HG02678 (cell line): ENCODE results near the gene NRAP.

Source experiments
- ATAC-seq: cut with Tn5 transposase; IDR thresholded peaks from one replicate; pipeline ENCODE4 v1.9.1; 2021; ENCODE audit warnings: mild to moderate bottlenecking, moderate library complexity; ENCODE audit not compliant: unreplicated experiment

The NRAP gene

DNA sequence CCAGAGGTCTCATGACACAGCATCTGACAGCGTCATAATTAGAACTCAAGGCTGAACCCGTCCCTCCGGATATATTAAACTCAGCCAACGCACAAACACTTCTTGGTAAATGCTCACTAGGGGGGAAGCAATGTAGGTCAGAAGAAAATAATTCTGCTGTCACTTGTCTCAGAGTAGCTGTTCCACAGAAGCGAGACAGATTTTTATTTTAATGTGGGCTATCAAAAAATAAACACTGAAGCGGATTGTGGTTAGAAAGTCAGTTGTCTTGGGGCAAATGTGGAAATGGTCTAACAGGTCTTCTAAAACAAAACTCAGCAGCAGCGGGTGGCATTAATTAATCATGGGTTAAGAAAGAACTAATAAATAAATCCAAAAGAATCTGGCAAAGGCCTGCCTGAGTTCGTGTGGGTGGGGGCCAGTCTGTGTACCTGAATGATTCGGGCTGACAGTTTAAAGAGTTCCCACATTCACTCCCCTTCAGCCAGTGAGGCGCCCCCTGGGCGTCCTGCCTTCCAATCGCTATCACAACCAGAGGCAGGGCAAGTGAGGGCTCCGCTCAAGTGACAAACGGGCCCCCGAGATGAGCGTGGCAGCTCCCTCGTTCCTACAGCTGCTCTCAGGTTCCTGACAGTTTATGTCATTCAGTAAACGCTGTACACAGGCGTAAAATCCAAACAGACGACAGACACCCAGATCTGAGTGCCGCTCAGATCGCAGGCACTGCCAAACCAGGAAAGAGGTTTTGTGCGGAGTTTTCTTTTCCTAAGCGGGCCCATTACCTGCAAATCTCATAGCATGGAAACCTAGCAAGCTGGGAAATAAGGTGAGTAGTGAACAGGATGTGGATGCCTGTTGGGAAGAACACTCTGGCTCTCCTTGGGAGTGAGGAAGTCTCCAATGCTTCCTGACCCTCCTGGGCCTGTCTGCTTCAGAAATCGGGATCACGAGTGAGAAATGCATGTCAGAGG is 52.9 kb downstream of the NRAP start:
- no peak for ATAC-seq

- ATAC-seq: no peak
These were observed 54.1 kb downstream of the NRAP start for GRCh38 chr10:113609704-113610108.

DNA sequence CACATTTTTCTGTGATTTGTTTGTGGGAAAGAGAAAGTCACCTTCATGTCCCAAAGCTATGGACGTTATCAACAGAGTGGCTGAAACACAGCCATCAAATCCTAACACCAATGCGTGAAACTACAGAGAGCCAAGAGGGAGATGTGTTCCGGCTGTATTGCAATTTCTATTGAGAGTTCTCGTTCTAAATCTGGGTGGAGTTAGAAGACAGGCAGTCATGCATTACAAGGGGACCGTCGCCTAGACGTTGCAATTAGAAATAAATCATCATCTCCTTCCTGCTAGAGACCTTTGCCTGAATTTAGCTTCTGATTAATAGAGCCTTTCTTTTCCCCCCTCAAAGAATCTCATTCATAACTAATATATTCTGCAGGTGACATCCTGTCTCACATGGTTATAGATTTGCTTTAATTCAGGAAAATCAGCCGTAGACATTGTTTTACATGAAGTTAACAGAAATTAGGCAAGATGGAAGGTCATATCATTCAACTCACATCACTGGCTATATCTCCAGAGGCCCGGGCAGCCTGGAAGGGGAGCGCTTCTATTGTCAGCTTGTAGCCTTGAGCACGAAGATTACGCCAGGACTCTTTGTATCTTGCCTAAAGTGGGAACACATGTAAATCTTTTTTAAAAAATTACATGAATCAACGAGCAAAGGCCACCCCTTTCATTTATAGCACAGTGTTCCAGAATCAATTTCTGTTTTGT is 58.4 kb downstream of the NRAP start:
- no peak for ATAC-seq

DNA sequence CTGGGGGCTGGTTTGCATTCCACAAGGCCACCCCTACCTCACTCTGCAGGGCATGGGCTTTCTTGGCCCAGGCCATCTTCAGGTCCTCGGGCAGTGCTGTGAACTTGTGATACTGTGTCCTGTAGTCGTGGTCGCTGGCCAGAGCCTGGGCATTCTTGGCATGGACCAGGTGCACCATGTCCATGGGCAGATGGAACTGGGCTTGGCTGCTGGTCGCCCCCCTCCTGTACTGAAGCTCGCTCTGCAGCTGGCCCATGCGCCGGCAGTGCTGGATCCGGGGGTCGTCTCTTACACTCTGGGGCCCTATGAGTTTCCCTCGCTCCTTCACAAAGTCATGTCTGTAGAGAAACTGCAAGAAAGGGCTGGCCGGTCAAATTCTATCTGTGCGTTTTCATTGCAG is 59.3 kb downstream of the NRAP start:
- no peak for ATAC-seq

GRCh38 chr10:113603057-113603777 is 60.6 kb downstream of the NRAP start:
- no peak for ATAC-seq

DNA sequence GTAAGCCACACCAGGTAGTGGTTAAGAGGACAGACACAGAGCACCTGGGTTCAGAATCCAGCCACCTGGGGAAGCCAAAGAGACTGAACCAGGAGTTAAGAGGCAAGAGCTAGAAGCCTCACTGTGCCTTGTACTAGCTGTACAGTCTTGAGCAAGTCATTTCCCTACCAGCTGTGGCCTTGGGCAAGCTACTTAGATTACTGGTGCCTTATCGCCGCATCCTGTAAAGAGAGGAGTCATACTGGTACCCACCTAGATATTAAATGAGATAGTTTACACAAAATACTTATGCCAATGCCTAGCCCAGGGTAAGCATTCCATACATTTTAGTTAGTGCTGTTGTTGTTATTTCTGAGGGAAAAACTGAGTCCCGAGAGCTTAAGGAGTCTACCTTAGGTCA is 63.3 kb downstream of the NRAP start:
- ATAC-seq: no peak

DNA sequence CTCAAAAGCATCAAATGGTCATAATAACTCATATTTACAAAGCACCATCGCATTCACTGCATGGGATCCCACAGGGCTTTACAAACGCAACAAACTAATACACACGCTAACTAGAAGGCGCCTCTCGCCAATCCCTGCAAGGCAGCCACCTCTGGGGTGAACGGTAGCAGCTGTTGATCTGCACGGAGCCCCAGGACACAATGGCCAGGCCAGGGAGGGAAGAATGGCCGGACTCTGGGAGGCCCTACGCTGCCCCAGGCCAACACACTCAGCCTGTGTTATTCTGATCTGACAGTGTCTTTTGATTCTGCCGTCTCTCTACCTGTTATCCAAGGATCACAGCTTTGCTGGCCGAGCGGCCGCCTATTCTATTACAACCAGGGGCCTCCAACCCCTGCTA is 69.2 kb downstream of the NRAP start:
- ATAC-seq: no peak

DNA sequence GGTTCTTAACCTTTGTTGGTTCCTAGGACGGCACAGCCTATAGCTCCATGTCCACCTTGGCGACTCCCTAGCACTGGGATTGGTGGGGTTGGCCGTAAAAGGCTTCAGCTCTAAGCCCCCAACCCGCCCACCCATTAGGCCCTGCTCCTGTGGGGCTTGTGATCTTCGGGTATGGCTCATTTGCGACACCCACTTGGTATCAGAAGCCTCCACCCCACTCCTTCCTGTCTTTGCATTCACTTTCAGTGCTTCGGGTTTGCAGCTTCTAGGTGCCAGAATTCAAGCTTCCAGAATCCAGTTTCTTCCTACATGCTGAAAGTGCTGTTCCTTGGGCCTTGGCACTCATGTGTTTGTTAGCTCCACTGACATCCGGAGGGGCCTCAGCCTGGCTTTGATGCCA is 71.5 kb downstream of the NRAP start:
- no peak for ATAC-seq

DNA sequence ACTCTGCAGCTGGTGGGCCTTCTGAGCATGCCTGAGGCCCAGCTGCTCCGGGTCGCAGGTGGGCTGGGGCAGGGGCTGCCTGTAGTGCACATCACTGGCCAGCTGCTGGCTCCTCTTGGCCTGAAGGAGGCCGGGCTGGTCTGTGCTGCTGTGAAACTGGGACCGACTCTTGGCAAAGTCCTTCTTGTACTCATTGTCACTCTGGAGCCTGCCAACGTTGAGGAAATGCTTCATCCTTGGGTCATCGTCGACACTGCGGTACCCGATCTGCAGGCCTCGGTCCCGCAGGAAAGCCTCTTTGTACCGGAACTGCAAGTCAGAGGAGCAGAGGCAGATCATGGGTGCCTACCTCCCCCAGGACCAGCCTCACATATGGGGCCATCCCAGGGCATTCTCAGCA is 73.3 kb downstream of the NRAP start:
- no peak for ATAC-seq

DNA sequence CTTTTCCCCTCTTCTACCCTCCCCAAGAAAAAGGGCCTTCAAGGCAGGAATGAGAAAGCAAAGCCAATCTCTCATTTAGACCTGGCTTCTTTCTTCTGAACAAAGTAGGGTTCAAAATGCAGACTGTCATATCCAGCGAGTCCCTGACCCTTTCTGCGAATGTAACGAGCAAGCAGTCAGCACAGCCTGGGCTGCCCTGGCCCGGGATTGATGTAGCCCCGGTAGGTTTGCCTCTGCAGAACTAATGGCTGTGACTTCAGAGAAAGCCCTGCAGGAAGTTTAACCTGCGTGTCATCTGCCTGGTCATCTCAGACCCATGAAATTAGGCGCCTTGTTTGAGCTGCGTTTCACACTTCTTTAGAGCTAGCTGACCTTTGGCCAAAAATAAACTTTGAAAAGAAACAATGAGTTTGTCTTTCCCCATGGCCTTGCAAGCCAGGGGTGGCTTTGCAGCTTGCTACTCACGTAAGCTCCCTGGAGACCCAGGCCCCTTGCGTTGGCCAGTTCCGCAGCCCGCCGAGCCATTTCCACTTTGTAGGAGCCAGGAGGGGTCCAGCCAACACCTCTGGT is 74.6 kb downstream of the NRAP start:
- ATAC-seq: no peak

DNA sequence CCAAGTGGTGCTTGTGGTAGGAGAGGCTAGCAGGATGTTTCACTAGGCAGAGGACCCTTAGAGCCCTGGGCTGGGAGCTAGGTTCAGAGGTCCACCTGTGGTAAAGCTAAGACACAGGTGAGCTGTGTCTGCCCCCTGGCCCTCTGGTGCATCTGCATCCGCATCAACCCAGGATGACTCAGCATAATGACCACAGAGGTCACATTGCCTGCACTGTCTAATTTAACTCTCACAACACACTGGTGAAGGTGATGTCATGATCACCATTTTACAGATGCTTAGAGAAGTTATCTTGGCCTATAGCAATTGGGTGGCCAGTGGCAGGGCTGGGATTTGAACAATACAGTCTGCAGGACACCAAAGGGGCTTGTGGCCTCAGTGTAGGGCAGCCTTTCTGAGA is 77.9 kb downstream of the NRAP start:
- no peak for ATAC-seq

DNA sequence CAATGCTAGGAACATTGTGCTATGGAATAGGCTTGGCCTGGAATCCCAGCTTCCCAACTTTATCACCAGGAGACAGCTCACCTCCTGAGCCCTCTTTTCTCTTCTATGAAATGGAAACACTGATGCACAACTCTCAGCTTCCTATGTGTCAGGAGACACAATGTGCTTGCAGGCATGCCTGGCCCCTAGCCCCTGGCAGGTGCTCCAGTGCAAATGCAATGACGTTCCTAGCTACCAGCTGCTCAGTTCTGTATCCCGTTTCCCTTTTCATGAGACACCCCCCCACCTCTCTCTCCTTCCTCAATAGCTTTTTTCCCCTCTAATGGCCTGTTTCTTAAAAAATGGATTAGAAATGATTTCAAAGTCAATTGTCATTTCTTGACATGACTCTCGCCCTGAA is 80.3 kb downstream of the NRAP start:
- ATAC-seq: no peak

DNA sequence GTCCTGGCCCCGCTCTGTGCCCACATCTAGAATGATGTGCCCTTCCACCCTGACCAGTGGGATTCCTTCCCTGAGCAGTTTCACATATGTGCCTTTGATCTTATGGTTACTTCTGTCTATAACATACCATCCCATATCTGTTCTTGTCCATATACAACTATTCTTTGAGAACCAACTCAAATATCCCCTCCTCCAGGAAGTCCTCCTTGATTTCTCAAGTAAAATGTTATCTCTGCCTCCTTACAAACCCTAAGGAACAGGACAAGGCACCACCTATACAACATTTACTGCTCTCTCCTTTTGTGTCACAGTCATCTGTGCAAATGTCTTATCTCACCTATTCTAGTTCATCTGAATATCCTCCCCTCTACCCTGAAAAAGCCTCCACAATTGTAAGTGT is 82.7 kb downstream of the NRAP start:
- no peak for ATAC-seq

DNA sequence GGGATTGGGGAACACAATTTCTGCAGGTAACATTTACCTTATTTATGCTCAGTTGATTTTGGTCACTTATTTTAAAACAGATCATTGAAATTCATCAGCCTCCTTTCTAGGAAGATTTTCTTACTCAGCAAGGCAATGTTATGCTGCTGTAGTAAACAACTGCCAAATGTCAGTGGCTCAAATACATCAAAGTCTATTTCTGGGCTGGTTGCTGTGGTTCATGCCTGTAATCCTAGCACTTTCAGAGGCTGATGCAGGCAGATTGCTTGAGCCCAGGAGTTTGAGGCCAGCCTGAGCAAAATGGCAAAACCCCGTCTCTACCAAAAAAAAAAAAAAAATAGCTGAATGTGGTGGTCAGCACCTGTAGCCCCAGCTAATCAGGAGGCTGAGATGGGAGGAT is 85.1 kb downstream of the NRAP start:
- ATAC-seq: no peak

GRCh38 chr10:113576852-113577251 is 87.0 kb downstream of the NRAP start:
- no peak for ATAC-seq

- ATAC-seq: no peak
These were observed 90.5 kb downstream of the NRAP start for GRCh38 chr10:113573368-113573767.

GRCh38 chr10:113572520-113573290 is 91.1 kb downstream of the NRAP start:
- no peak for ATAC-seq

- no peak for ATAC-seq
These were observed 94.3 kb downstream of the NRAP start for GRCh38 chr10:113569576-113569975.

DNA sequence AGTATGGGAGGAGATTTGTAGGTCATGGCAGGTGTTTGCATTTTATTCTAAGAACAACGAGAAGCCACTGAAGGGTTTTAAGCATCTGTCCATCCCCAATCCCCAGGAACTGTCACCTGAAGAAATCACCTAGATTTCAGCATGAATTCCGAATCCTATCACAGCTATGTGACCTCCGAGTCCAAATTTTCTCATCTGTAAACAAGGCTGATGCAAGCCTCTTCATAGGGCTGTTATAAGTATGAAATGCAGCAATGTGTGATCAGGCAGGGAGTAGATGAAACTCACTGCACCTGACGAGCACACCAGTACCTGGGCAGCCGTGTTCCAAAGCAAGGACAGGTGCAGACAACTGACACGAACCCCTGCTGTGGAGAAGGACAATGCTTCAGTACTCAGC is 97.0 kb downstream of the NRAP start:
- ATAC-seq: no peak

- no peak for ATAC-seq
These were observed 98.5 kb downstream of the NRAP start for GRCh38 chr10:113565364-113565763.
